SKM-1 treated with dmso at 0.1 percent for 144 hours (cell line): ENCODE data around the gene MYO1H.
"Not testable (repeated sequence)": the region's sequence is repeated elsewhere in the genome, so short reads cannot be mapped to it uniquely, and the experiment has no call there.

Experiments used
- DNase-seq: peaks from one replicate; lab custom pipeline; 2025; ENCODE audit not compliant: unreplicated experiment; lab: John Stamatoyannopoulos, UW

MYO1H gene, protein sequence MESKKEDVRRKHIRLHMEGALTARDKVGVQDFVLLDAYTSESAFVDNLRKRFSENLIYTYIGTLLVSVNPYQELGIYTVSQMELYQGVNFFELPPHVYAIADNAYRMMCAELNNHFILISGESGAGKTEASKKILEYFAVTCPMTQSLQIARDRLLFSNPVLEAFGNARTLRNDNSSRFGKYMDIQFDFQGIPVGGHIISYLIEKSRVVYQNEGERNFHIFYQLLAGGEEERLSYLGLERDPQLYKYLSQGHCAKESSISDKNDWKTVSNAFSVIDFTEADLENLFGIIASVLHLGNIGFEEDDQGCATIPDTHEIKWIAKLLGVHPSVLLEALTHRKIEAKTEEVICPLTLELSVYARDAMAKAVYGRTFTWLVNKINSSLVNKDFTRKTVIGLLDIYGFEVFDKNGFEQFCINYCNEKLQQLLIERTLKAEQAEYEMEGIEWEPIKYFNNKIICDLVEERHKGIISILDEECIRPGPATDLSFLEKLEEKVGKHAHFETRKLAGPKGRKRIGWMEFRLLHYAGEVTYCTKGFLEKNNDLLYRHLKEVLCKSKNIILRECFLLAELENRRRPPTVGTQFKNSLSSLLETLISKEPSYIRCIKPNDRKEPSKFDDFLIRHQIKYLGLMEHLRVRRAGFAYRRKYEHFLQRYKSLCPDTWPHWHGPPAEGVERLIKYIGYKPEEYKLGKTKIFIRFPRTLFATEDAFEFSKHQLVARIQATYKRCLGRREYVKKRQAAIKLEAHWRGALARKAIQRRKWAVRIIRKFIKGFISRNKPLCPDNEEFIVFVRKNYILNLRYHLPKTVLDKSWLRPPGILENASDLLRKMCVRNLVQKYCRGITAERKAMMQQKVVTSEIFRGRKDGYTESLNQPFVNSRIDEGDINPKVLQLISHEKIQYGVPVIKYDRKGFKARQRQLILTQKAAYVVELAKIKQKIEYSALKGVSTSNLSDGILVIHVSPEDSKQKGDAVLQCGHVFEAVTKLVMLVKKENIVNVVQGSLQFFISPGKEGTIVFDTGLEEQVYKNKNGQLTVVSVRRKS

DNA sequence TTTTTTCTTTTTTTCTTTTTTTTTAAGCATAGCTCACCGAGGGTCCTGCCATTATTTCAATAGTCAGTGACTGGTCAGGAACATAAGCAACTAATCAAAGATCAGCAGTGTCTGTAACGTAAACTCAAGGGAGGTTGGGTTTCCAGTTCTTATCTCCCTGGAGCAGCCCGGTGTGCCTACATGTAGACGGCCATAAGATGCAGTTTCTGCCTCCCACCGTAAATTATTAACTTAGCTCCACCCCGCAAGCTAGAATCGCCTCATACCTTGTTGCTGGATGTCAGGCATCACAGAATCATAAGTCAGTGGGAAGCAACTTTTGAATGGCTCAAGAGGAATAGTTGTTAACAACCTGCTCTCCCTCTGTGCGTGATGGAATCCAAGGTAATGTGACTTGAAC is at the start of gene MYO1H:
MYO1H (plus strand) TSS at position 312 of the 400 bp plus-strand sequence; CDS start at position 373, 61 bp downstream.
- no peak for DNase-seq

DNA sequence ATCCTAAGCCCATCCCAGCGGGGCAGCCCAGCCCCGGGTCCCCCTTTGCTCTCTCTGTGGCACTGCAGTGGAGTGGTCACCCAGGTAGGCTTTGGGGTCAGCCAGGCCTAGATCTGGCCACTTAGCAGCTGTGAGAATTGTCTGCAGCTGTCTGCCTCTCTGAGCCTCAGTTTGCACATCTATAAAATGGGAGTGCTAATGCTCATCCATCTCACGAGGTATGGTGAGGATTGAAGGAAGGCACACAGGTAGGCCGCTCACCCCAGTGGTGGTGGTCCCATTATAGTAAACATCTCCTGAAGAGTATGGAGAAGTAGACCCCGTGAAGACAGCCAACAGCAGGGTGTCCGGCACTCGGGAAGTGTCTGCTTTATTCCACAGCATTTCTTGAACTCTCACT is 47.9 kb upstream of the MYO1H start:
- DNase-seq = no peak

DNA sequence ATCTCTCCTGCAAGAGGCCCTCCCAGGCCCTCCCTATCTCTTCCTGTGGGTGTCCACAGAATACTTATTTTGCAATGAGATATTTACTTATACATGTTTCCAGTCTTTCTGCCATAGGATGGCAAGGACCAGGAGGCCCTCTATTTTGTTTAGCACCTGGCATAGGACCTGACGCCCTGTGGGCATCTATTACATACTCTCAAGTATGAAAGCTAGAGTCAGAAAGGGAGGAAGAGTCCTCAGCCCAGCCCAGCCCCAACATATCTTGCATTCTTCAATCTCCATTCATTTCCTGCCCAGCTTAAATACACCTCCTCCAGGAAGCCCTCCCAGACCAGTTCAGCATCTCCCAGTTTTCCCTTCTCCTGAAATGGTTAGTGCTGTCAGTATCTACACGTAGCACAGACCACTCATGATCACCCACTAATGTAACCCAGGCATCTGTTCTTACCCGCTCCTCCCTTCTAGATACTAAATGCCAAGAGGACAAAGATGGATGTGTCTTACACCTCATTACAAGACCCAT is 46.0 kb upstream of the MYO1H start:
- DNase-seq = no peak

DNA sequence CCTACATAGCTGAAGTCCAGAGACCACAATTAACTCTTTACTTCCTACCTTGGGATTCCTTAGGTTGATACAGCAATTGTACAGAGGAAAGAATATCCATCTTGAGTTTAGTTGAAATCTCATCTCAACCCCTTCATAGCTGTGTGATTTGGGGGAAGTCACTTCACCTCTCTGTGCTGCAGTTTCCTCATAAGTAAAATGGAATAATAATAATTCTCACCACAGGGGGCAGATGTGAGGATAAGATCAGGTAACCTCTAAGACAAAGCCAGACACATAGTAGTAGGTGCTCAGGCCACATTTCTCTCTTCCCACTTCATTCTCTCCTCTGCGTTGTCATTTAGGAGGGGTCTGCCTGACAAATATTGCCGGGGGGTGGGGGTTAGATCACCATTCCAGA is 45.3 kb upstream of the MYO1H start:
- DNase-seq = no peak

DNA sequence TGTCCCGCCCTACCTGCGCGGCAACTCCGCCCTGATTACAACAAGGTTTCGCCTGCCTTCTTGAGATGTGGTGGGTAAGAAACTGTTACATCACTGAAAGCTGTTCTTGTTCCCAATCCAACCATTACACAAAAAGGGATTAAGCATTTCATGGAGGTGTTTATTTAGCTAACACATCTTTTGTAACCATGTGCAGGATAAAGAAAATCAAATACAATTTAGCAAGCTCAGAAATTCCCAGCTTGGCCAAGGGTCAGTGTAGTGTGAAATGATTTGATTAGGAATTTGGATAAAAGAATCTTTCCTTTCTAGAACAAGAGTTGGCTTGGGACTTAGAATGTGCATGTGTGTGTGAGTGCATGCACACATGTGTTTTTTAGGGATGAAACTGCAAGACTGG is 44.9 kb upstream of the MYO1H start:
- DNase-seq = no peak

DNA sequence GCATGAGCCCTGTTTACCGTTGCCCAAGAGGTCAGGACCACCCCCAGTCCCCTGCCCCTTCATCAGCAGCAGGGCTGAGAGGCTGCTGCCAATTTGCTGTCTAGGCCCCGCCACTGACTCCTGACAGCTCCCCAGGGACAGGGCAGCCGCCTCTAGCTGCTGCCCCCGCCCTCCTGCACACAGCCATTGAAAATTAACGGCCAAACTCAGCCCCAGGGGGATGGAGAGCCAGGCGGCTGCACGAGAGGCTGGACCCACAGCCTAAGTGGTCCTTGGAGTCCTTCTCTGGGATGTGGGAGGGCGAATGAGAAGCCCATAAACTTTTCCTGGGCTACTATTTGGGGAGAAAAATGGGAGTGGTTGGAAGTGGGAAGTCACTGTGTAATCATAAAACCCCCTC is 43.2 kb upstream of the MYO1H start:
- DNase-seq = no peak

DNA sequence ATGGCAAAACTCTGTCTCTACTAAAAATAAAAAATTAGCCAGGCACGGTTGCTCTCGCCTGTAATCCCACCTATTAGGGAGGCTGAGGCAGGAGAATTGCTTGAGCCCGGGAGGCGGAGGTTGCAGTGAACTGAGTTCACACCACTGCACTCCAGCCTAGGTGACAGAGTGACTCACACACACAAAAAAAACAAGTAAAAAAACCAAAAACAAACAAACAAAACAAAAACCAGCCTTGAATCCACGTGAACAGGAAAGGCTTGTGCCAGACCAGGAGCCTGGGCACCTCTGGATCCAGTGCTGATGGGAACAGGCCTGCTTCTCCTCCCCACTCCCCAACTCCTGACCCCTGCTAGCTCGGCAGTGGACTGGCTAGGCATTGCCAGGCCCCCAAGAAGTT is 42.2 kb upstream of the MYO1H start:
- DNase-seq = no peak

DNA sequence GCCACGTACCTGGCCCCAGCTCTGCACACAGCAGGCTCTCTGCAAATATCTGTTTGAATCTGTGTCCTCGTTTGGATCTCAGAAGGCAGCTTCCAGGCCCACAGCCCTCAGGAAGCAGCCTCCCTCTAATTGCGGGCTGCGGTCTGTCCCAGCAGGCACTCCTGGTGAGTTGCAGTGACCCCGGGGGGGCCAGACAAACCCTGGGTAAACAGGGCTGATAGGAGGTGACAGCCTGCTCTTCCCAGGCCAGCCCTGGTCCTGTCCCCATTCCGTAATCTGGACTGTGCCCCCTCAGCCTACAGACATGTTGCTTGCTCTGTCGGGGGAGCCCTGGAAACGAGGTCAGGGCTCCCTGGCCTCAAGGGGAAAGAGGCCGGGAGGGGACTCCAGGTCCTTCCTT is 40.6 kb upstream of the MYO1H start:
- DNase-seq = no peak

DNA sequence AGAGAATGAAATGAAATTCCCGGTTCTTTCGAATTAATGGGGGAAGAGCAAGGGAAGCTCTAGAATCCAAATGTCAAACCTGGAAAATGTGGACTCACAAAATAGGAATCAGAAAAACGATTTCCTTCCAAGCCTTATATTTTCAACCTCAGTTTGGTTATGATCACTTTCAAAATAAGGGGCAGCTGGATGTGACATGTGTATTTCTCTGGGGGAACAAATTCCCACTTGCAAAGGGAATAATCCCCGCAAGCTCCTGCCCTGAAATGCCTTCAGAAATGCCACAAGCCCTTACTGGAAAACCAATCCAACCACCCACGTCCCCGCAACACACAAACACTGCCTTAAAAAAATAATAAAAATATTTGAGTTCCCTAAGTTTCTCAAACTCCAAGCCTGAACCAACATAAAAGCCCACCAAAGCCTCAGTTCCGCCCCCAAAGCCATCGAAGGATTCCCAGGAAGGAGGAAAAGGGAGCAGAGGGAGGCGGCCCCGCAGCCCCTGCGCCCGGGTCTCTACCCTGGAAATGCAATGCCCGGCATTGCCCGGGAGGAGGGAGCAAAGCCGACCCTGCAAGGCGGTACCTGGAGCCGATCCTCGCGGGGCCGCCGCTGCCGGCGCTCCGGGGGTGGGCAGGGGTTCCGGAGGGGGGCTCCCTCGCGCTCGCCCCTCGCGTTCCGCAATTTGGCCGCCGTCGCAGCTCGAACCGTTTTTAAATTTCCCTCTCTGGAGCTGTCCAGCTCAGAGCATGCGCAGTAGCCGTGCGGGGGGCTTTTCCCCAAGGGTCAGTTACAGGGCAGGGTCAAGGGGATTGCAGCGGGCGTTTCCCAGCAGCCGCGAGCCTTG is 38.9 kb upstream of the MYO1H start, which contains the start of gene FOXN4:
FOXN4 (minus strand) TSS at position 751 of the 847 bp plus-strand sequence. CDS start 963 bp downstream, outside the sequence.
- no peak for DNase-seq

DNA sequence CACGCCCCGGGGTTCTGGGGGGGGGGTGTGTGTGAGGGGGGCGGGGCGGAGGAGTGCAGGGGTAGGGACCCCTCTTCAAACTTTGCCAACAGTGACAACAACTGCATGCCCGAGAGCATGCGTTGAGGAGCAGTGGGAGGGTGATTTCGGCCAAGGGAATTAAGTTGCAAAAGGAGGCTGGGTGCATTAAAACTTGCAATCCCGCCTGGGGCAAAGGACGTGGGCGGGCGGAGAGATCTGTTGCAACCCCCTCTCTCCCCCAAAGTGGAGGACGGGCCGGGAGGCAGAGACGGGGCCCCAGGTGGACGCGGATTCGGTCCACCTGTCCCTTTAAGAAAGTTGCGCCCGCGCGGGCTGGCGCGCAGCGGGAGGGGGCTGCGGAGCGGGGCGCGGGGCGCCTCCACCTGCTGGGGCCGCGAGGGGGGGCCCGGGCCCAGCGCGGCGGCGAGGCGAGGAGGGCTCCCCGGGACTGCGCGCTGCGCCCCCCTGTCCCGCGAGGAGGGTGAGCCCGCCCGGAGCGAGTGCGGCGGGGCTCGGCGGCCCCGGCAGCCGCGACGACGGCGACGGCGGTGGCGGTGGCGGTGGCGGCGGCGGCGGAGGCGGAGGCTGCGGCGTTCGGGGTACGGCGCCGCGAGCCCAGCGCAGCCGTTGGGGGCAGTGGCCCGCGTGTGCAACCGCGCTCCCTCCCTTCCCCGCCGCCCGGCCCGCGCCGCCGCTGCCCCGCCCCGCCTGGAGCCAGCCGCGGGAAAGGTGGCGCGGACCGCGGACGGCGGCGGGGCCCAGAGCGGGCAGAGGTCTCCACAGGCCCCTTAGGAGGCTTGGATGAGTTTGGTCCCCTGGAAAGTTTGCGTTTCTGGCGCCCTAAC is 38.1 kb upstream of the MYO1H start:
- no peak for DNase-seq

DNA sequence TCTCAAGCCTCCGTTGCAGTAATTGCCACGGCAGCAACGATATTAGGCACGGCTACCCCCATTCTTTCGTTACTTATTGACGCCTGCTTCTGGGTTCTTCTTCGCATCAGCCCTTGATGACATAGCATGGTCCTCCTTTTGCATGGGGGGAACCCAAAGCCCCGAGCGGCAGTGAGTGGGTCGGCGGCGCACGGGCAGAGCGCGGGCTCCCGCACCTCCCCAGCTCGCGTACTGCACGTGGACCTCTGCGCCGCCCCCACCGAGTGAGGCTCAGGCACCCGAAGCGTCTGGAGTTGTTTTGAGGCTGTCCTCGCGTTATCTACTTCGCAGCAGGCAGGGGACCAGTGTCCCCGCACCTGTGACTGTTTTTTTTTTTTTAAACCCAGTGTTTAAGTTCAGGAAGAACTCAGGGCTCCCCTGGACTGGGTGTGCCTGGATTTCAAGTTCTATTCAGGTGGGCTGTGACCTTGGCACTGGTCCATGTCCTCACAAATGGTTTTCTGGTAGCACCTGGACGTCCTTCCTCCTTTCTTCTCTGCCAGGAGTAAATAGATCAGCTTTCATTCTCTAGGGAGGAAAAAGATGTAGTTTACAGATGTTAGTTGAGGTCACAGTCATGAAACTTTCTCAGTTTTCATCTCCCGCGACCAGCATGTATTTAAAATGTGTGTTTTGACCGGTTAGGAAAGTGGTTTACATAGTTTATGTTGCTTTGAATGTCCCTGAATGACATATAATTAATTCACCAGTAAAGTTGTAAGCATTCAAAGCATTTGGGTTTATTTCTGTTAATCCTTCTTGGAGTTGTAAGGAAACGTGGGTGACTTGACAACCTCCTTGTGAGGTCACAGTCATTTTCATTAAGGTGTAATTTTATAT is 37.2 kb upstream of the MYO1H start:
- DNase-seq = no peak

DNA sequence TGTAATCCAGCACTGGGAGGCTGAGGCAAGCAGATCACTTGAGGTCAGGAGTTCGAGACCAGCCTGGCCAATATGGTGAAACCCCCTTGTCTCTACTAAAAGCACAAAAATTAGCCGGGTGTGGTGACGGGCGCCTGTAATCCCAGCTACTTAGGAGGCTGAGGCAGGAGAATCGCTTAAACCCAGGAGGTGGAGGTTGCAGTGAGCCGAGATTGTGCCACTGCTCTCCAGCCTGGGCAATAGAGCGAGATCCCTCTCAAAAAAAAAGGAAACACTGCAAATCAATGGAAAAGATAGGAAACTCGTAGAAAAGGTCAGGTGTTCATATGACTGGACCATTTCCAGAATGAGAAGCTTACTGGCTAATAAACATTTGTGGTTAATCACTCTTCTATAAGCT is 26.4 kb upstream of the MYO1H start:
- not testable (repeated sequence) for DNase-seq

DNA sequence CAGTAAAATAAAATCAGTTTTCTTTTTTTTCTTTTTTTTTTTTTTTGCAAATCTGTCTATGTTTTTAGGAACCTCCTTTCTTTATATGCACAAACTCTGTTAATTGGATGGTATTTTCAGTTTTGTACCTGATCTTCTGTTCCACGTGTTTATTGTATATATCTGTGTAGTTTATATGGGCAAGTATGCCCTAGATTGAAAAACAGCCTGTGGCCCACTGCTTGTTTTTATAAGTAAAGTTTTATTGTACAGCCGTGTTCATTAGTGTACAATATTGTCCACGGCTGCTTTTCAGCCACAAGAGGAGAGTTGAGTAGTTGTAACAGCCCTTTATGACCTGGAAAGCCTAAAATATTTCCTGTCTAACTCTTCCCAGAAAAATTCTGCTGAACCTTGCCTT is 18.7 kb upstream of the MYO1H start:
- DNase-seq = no peak

DNA sequence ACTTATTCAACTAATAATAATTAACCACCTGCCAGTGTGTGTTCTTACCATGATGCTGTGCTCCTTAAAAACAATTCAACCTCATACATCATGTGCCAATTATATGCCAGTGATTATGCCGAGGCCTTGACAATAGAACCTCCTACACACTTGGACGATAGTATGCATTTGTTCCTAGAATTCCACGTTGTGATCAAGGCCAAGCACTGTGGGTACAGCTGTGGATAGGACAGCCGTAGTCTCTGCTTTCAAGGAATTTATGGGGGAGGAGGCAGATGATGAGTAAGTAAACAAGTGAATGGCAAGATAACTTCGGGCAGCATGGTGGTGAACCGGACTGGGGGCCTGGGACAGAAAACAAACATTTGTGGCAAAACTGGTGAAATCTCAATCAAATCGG is 18.0 kb upstream of the MYO1H start:
- no peak for DNase-seq

DNA sequence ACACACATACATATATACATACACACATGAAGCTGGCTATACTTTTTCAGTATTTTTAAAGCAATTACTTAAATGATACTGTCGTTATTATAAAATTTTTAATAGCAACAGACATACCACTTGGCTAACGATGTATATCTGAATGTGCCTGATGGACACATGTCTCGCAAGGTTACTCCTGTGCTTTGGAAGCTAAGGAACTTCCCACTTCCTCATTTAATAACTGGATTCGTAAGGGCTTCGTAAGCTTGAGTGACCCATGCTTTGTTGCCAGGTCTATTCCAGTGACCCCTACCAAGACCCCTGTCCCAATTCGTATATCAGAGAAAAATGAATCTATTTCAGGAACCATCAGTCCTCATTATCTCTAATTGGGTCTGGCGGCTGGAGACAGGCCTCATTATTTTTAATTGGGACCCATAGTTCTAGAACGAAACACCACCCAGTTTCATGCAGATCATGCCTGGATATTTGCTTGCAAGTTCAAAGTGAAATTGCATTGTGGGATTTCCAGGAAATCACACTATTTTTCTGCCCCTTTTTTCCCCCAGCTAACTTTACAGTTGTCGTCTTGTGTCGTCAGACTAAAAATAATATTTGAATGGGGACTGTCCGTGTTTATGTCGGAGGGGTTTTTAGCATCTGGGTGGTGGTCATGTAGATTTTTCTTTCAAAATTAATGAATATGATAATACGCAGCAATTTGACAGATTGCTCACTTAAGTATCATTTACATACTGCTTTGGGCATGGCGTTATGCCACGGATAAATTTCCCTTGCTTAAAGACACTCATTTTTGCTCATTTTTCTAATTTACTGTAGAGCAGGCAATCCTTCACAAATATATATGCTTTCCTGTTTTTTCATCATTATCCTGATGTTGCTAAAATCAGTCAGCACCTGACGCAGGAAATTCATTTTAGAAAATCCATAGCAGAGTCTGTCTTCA is 17.1 kb upstream of the MYO1H start:
- no peak for DNase-seq

DNA sequence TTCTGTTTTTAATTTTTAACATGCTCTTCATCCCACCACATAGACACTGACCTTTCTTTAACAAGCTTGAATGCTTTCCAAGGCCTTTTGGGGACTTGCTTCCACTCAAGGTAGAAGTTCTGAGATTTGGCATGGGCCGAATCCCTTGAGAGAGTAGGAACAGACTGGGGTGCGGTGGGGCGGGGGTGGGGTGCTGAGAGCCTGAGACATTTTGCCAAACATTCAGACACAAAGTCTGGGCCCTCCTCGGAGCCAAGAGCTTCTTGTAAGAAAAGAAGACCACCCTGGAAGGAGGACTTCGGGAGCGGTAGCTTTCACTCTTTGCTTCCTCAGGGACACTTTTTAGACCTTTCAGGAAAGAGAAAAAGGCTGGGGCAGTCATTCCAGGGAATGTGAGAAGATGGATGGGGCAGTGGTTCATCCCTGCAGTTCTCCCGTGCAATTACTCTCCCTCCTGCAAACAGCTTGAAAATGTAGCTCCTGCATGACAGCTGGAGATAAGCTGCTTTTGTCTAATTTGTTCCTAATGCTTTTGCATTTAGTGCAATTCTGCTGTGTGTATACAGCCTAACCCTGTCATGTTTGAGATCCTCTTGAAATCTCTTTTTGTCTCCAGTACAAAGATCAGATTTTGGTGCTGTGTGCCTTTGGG is 16.3 kb upstream of the MYO1H start:
- DNase-seq = no peak

DNA sequence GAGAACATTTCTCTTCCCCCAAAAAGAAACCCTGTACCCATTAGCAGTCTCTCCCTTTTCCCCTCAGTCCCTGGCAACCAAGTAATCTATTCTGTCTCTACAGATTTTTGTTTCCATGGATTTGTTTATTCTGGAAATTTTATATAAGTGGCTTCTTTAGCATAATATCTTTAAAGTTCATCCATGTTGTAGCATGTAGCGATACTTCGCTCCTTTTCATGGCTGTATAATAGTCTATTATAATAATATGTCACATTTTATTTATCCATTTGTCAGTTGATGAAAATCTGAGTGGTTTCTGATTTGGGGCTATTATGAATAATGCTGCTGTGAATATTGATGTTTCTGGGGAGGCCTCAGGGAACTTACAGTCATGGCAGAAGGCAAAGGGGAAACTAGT is 12.8 kb upstream of the MYO1H start:
- DNase-seq = no peak
